Calu3 (cell line): ENCODE data around the gene RPRD1A. TPM values are rescaled to one million over a fixed set of nuclear protein-coding genes. Genes with fewer than 3 reads are reported as not detected.
"Not testable (repeated sequence)": the region's sequence is repeated elsewhere in the genome, so short reads cannot be mapped to it uniquely, and the experiment has no call there.

Experiments used
- BruUV-seq: library from RNA; stranded (reverse); fragments of 400-500 nt; replicated peaks from 2 replicates; lab custom pipeline; 2021; lab: Mats Ljungman, UMichigan
- CTCF ChIA-PET: fragments of 300-600 bp; sonication (Branson Sonifier 250); formaldehyde crosslinking; loops from one replicate; lab custom pipeline; 2022; ENCODE audit warnings: antibody characterized with exemption; lab: Charles Lee
- DNase-seq: peaks from one replicate; pipeline ENCODE4 v3.0.0; 2022
- H3K27ac Mint-ChIP-seq: one replicate; pipeline ENCODE4 v1.8.0; 2022; ENCODE audit warnings: mixed read lengths; ENCODE audit not compliant: unreplicated experiment
- H3K27me3 Mint-ChIP-seq: one replicate; pipeline ENCODE4 v1.8.0; 2022; ENCODE audit warnings: mixed read lengths; ENCODE audit not compliant: unreplicated experiment
- H3K36me3 Mint-ChIP-seq: one replicate; pipeline ENCODE4 v1.8.0; 2022; ENCODE audit warnings: mild to moderate bottlenecking, moderate library complexity, mixed read lengths; ENCODE audit not compliant: insufficient read depth, unreplicated experiment
- H3K4me1 Mint-ChIP-seq: one replicate; pipeline ENCODE4 v1.8.0; 2022; ENCODE audit warnings: mild to moderate bottlenecking, low read depth, mixed read lengths; ENCODE audit not compliant: unreplicated experiment
- H3K4me3 Mint-ChIP-seq: one replicate; pipeline ENCODE4 v1.8.0; 2022; ENCODE audit warnings: mild to moderate bottlenecking, low read depth, moderate library complexity, mixed read lengths; ENCODE audit not compliant: unreplicated experiment
- H3K9me3 Mint-ChIP-seq: one replicate; pipeline ENCODE4 v1.8.0; 2022; ENCODE audit warnings: low read depth, mixed read lengths; ENCODE audit not compliant: unreplicated experiment
- CTCF ChIP-seq: fragments of 200-600 bp; IDR thresholded peaks from one replicate; pipeline ENCODE4 v1.8.0; 2022; ENCODE audit warnings: antibody characterized with exemption; ENCODE audit not compliant: unreplicated experiment
- intact Hi-C: fragments of 100-400 bp; cut with micrococcal nuclease; formaldehyde crosslinking; loops from one replicate; pipeline ENCODE4 v1.10.0; 2022; ENCODE audit not compliant: unreplicated experiment
- total RNA-seq: library from RNA; stranded (reverse); gene quantifications from 2 replicates; pipeline ENCODE4 v1.2.3, GENCODE V29; 2022

Gene RPRD1A
- total RNA-seq, 1 experiment from 2014 or later: 68.8 TPM

GRCh38 chr18:36073676-36074075 is 6.3 kb upstream of the RPRD1A start:
- TF ChIP-seq CTCF: no peak
- Mint-ChIP-seq H3K27ac (no peak overlapping the region), H3K36me3 (no peaks in the 10 kb centered on the region), H3K4me3 (no peak overlapping the region), H3K4me1 (no peaks in the 10 kb centered on the region), H3K27me3 (no peaks in the 10 kb centered on the region), H3K9me3 (no peaks in the 10 kb centered on the region)
- no peak for DNase-seq
- intact Hi-C loops: no loop called here
- no TSS peak for BruUV-seq
- CTCF ChIA-PET: no interaction called here

- H3K4me3 Mint-ChIP-seq, H3K36me3 Mint-ChIP-seq, intact Hi-C loops, BruUV-seq, H3K27ac Mint-ChIP-seq, H3K27me3 Mint-ChIP-seq, DNase-seq, CTCF ChIA-PET, H3K9me3 Mint-ChIP-seq, H3K4me1 Mint-ChIP-seq: not testable (repeated sequence)
Observed at GRCh38 chr18:36072406-36072805, 5.0 kb upstream of the RPRD1A start.

DNA sequence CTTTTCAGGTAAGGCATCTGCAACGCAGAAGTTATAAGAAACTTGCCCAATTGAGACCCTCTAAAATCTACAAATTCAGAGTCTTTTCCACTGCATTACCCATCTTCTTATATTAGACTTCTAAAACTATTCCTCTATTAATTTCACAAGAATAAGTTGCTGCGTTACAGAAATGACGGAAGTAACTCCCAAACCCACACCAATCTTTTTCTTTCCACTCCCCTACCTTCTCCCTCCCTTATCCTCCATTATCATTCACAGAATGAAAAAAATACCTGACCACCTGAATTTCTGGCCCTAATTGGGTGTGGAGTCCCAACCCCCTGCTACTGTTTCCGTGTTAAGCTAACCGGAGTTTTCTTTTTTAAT is 689 bp downstream of the RPRD1A start:
- DNase-seq: no peak
- Mint-ChIP-seq H3K9me3 (no peaks in the 10 kb centered on the region), H3K4me3 (peak overlapping the region; percentile 98), H3K4me1 (peaks cover 17% of the 10 kb centered on the region), H3K36me3 (peaks cover 21% of the 10 kb centered on the region), H3K27me3 (no peaks in the 10 kb centered on the region), H3K27ac (peak overlapping the region; percentile 93)
- intact Hi-C loops: no loop called here
- CTCF ChIA-PET: interaction anchor here (0.6 to 0.8 kb wide), 2 partner anchors 388 to 1020 kb away, joined by 3 read pairs; no protein-coding TSS in a partner anchor
- no peak for TF ChIP-seq CTCF
- no TSS peak for BruUV-seq

- Mint-ChIP-seq H3K27ac (peak overlapping the region; percentile 93), H3K4me3 (peak overlapping the region; percentile 98), H3K4me1 (peaks cover 17% of the 10 kb centered on the region), H3K27me3 (no peaks in the 10 kb centered on the region), H3K9me3 (no peaks in the 10 kb centered on the region), H3K36me3 (peaks cover 21% of the 10 kb centered on the region)
- no peak for DNase-seq
- BruUV-seq: TSS peak; percentile 42
- CTCF ChIA-PET: interaction anchor here (0.6 to 1.3 kb wide), 4 partner anchors 48 to 1019 kb away, joined by 3 read pairs; no protein-coding TSS in a partner anchor
- no peak for TF ChIP-seq CTCF
- intact Hi-C loops: no loop called here
Observed at GRCh38 chr18:36066001-36066400, 1.4 kb downstream of the RPRD1A start.

DNA sequence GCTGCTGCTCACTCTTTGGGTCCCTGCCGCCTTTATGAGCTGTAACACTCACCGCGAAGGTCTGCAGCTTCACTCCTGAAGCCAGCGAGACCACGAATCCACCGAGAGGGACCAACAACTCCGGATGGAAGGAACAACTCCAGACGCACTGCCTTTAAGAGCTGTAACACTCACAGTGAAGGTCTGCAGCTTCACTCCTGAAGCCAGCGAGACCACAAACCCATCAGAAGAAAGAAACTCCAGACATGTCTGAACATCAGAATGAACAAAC is 2.6 kb downstream of the RPRD1A start:
- H3K36me3 Mint-ChIP-seq: peaks cover 21% of the 10 kb centered on the region
- H3K4me3 Mint-ChIP-seq, BruUV-seq, H3K9me3 Mint-ChIP-seq, intact Hi-C loops, H3K27ac Mint-ChIP-seq, H3K27me3 Mint-ChIP-seq, DNase-seq: not testable (repeated sequence)
- CTCF ChIA-PET: interaction anchor here (1.3 kb wide), 1 partner anchor 47 kb away, joined by 3 read pairs; no protein-coding TSS in a partner anchor
- H3K4me1 Mint-ChIP-seq: peaks cover 17% of the 10 kb centered on the region
